CD8-positive, alpha-beta memory T cell (primary cell): Measurements from ENCODE around the gene KCTD12. TPM values are rescaled to one million over a fixed set of nuclear protein-coding genes. Genes with fewer than 3 reads are reported as not detected.

Experiments
- CTCF ChIA-PET: fragments of 350-600 bp; sonication (Branson Sonifier 250); formaldehyde crosslinking; loops from one replicate; lab custom pipeline; 2021; ENCODE audit warnings: antibody characterized with exemption; lab: Charles Lee
- POLR2A ChIA-PET: fragments of 350-600 bp; sonication (Branson Sonifier 250); formaldehyde crosslinking; loops from one replicate; lab custom pipeline; 2021; ENCODE audit warnings: antibody characterized with exemption; lab: Charles Lee
- DNase-seq, 5 donors: peaks; one replicate each; pipeline versions ENCODE4 v3.0.0 to v3.0.0-alpha.2; 2020 to 2022; ENCODE audit warnings: mixed read lengths in 1 of 5
- H3K27ac ChIP-seq: one replicate; pipeline ENCODE4 v1.7.0; 2013; ENCODE audit warnings: low read depth, mild to moderate bottlenecking, low read length, moderate library complexity
- H3K27me3 ChIP-seq: 2 replicates; pipeline ENCODE4 v1.7.0; 2013; ENCODE audit warnings: low read length, mild to moderate bottlenecking; ENCODE audit not compliant: insufficient read depth, poor library complexity, severe bottlenecking
- H3K36me3 ChIP-seq: 2 replicates; pipeline ENCODE4 v1.7.0; 2013; ENCODE audit warnings: mild to moderate bottlenecking, low read length, moderate library complexity; ENCODE audit not compliant: insufficient read depth
- H3K4me1 ChIP-seq: 2 replicates; pipeline ENCODE4 v1.7.0; 2013; ENCODE audit warnings: mild to moderate bottlenecking, low read length, moderate library complexity; ENCODE audit not compliant: insufficient read depth
- H3K4me3 ChIP-seq: 2 replicates; pipeline ENCODE4 v1.7.0; 2013; ENCODE audit warnings: mild to moderate bottlenecking, low read length
- H3K9me3 ChIP-seq: 2 replicates; pipeline ENCODE4 v1.7.0; 2013; ENCODE audit warnings: mild to moderate bottlenecking, low read length
- H3K27ac Mint-ChIP-seq, 8 donors: one replicate each; pipeline ENCODE4 v1.8.0; 2020 to 2021; ENCODE audit warnings: mixed read lengths in 8 of 8, mild to moderate bottlenecking in 6 of 8, inconsistent platforms in 3 of 8, moderate library complexity in 3 of 8
- H3K27me3 Mint-ChIP-seq, 2 donors: one replicate each; pipeline ENCODE4 v1.8.0; 2020 to 2021; ENCODE audit warnings: mixed read lengths in 2 of 2, mild to moderate bottlenecking in 1 of 2, moderate library complexity in 1 of 2
- H3K36me3 Mint-ChIP-seq, 3 donors: one replicate each; pipeline ENCODE4 v1.8.0; 2020 to 2021; ENCODE audit warnings: mixed read lengths in 3 of 3, inconsistent platforms in 1 of 3, mild to moderate bottlenecking in 1 of 3
- H3K4me1 Mint-ChIP-seq, 3 donors: one replicate each; pipeline ENCODE4 v1.8.0; 2020 to 2021; ENCODE audit warnings: mixed read lengths in 3 of 3, inconsistent platforms in 1 of 3, mild to moderate bottlenecking in 1 of 3
- H3K4me3 Mint-ChIP-seq, 7 donors: one replicate each; pipeline ENCODE4 v1.8.0; 2020 to 2021; ENCODE audit warnings: mixed read lengths in 7 of 7, mild to moderate bottlenecking in 6 of 7, moderate library complexity in 4 of 7, inconsistent platforms in 2 of 7
- H3K9me3 Mint-ChIP-seq, 5 donors: one replicate each; pipeline ENCODE4 v1.8.0; 2020 to 2022; ENCODE audit warnings: mixed read lengths in 5 of 5, mild to moderate bottlenecking in 3 of 5, moderate library complexity in 2 of 5, inconsistent platforms in 1 of 5
- polyA plus RNA-seq: library from polyadenylated mRNA; unstranded; fragments of 300-500 nt; fragmentation: Illumina TruSeq; gene quantifications from one replicate; pipeline ENCODE4 v1.2.3, GENCODE V29; 2021
- total RNA-seq, 2 experiments: library from RNA; stranded (reverse); gene quantifications; one replicate each; pipeline ENCODE4 v1.2.3, GENCODE V29; 2021

KCTD12 gene
- total and polyA plus RNA-seq, 3 experiments from 2014 or later: 0.07 to 5.8 (median 5.1) TPM

DNA sequence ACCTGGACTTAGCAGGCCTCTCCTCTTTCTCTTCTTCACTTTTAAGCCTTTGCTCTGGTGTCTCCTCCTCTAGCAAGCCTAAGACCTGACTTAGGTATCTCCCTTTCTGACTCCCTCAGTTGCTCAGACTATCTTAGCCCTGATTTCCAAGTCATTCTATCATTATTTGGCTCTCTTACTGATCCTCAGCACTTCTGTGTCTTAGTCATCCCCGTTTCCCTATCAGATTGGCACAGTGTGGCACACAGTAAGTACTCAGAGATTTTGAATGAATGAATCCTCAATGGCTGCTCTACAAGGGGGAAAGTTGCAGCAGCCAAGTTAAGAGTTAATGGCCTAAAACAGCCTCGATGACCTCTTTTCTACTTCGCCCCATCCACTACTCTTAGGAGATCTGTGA lies 8.2 kb downstream of the KCTD12 start:
- no peaks in the 10 kb centered on the region for H3K27me3 ChIP-seq
- peaks cover 14% of the 10 kb centered on the region for H3K4me1 ChIP-seq
- H3K4me3 ChIP-seq: no peak overlapping the region
- ChIA-PET POLR2A (no interaction called here), CTCF (no interaction called here)
- Mint-ChIP-seq H3K27me3 (peaks cover 4 to 30% of the 10 kb centered on the region in 2 donors), H3K27ac (no peak overlapping the region), H3K36me3 (no peaks in the 10 kb centered on the region), H3K4me3 (no peak overlapping the region), H3K4me1 (peaks cover 12 to 15% (median 12%) of the 10 kb centered on the region in 3 donors), H3K9me3 (peaks cover 0 to 3% (median 0%) of the 10 kb centered on the region in 5 donors)
- H3K36me3 ChIP-seq: no peaks in the 10 kb centered on the region
- no peak overlapping the region for H3K27ac ChIP-seq
- H3K9me3 ChIP-seq: no peaks in the 10 kb centered on the region
- DNase-seq: no peak

DNA sequence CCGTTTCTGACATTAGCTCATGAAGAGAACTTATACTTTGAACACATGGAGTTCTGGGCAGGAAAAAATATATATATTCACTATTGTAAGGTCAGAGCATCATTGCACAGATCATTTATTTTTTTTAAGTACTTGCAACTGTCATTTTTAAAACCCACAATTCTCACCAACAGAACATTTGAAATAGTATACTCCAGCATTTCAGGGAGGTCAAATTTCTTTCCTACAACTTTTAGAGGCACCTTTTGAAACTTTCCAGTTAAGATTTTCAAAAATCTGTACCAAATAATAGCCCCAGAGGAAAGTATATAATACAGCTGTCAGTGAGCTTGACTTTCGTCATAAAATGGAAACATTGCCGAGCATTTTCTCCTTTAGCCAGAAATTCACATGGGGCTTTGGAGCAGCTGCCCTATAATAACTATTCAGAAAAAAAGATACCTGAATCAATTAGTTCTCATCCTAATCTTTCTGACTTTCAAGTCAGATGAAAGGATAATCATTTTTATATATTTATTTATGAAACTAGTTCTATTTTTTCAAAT lies 10.9 kb downstream of the KCTD12 start:
- no peak overlapping the region for H3K27ac ChIP-seq
- DNase-seq: no peak
- Mint-ChIP-seq H3K27ac (no peak overlapping the region), H3K36me3 (no peaks in the 10 kb centered on the region), H3K27me3 (peaks cover 18 to 47% of the 10 kb centered on the region in 2 donors), H3K4me1 (peaks cover 12 to 15% (median 12%) of the 10 kb centered on the region in 3 donors), H3K9me3 (peaks cover 0 to 3% (median 0%) of the 10 kb centered on the region in 5 donors), H3K4me3 (no peak overlapping the region)
- H3K9me3 ChIP-seq: no peaks in the 10 kb centered on the region
- H3K36me3 ChIP-seq: no peaks in the 10 kb centered on the region
- H3K27me3 ChIP-seq: no peaks in the 10 kb centered on the region
- ChIA-PET POLR2A (interaction anchor here (1.0 kb wide), 1 partner anchor 127 kb away, joined by 3 read pairs; no protein-coding TSS in a partner anchor), CTCF (interaction anchor here (2.0 kb wide), 1 partner anchor 105 kb away, joined by 5 read pairs; no protein-coding TSS in a partner anchor)
- peaks cover 14% of the 10 kb centered on the region for H3K4me1 ChIP-seq
- no peak overlapping the region for H3K4me3 ChIP-seq

DNA sequence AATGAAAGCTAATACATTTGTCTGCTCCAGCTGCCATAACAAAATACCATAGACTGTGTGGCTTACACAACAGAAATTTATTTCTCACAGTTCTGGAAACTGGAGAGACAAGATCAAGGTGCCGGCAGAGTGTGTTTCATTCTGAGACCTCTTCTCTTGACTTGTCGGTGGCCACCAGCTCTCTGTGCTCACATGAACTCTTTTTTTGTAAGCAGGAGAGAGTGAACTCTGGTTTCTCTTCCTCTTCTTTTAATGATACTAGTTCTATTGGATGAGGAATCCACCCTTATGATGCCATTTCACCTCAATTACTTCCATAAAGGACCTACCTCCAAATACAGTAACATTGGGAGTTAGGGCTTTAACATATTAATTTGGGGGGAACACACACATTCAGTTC lies 11.7 kb downstream of the KCTD12 start:
- H3K4me1 ChIP-seq: peaks cover 6% of the 10 kb centered on the region
- H3K27ac ChIP-seq: no peak overlapping the region
- H3K36me3 ChIP-seq: no peaks in the 10 kb centered on the region
- CTCF ChIA-PET: interaction anchor here (1.6 to 2.0 kb wide), 2 partner anchors 10 to 106 kb away, joined by 4 to 5 read pairs; no protein-coding TSS in a partner anchor
- no peak for DNase-seq
- Mint-ChIP-seq H3K36me3 (no peaks in the 10 kb centered on the region), H3K4me3 (no peak overlapping the region), H3K4me1 (peaks cover 6 to 7% (median 6%) of the 10 kb centered on the region in 3 donors), H3K27ac (no peak overlapping the region), H3K27me3 (peaks cover 26 to 56% of the 10 kb centered on the region in 2 donors), H3K9me3 (peaks cover 0 to 3% (median 0%) of the 10 kb centered on the region in 5 donors)
- no peaks in the 10 kb centered on the region for H3K9me3 ChIP-seq
- POLR2A ChIA-PET: interaction anchor here (1.0 kb wide), 1 partner anchor 127 kb away, joined by 3 read pairs; no protein-coding TSS in a partner anchor
- no peaks in the 10 kb centered on the region for H3K27me3 ChIP-seq
- H3K4me3 ChIP-seq: no peak overlapping the region

DNA sequence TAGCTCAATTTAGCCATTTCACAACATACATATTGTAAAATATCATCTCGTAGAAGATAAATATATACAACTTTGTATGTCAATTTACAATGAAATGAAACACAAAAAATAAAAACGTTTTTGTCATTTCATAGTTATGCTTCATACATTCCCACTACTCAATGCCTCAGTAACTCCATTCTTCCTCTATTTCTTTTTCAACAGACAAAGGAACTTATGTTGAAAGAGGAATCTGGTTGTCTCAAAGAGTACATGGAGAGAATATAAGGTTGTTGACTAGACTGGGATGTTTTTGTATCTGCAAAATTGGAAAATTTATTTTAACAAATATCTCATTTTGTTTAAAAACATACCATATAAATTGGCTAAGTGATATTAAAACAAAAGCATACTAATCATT lies 12.8 kb downstream of the KCTD12 start:
- Histone ChIP-seq H3K4me1 (no peaks in the 10 kb centered on the region), H3K4me3 (no peak overlapping the region), H3K9me3 (no peaks in the 10 kb centered on the region), H3K36me3 (no peaks in the 10 kb centered on the region), H3K27ac (no peak overlapping the region), H3K27me3 (no peaks in the 10 kb centered on the region)
- CTCF ChIA-PET: interaction anchor here (1.6 to 2.0 kb wide), 2 partner anchors 12 to 107 kb away, joined by 4 to 5 read pairs; no protein-coding TSS in a partner anchor
- Mint-ChIP-seq H3K36me3 (no peaks in the 10 kb centered on the region), H3K9me3 (peaks cover 0 to 3% (median 0%) of the 10 kb centered on the region in 5 donors), H3K4me1 (no peaks in the 10 kb centered on the region), H3K4me3 (no peak overlapping the region), H3K27me3 (peaks cover 27 to 60% of the 10 kb centered on the region in 2 donors), H3K27ac (no peak overlapping the region)
- no peak for DNase-seq
- POLR2A ChIA-PET: no interaction called here

DNA sequence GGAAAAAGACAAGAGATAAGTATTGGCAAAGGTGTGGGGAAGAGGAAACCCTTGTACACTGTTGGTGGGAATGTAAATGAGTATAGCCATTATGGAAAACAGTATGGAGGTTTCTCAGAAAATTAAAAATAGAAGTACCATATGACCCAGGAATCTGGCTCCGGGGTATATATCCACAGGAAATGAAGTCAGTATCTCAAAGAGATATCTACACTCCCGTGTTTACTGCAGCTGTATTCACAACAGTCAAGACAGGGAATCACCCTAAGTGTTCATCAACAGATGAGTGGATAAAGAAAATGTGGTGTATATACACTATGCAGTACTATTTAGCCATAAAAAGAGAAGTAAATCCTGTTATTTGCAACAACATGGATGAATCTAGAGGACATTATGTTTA lies 13.5 kb downstream of the KCTD12 start:
- no peaks in the 10 kb centered on the region for H3K4me1 Mint-ChIP-seq
- Histone ChIP-seq H3K9me3 (no peaks in the 10 kb centered on the region), H3K27ac (no peak overlapping the region), H3K4me1 (no peaks in the 10 kb centered on the region), H3K4me3 (no peak overlapping the region), H3K27me3 (no peaks in the 10 kb centered on the region), H3K36me3 (no peaks in the 10 kb centered on the region)
- no peak overlapping the region for H3K4me3 Mint-ChIP-seq
- CTCF ChIA-PET: no interaction called here
- H3K9me3 Mint-ChIP-seq: peaks cover 0 to 1% (median 0%) of the 10 kb centered on the region in 5 donors
- H3K36me3 Mint-ChIP-seq: no peaks in the 10 kb centered on the region
- no peak overlapping the region for H3K27ac Mint-ChIP-seq
- POLR2A ChIA-PET: no interaction called here
- H3K27me3 Mint-ChIP-seq: peaks cover 28 to 66% of the 10 kb centered on the region in 2 donors
- no peak for DNase-seq

DNA sequence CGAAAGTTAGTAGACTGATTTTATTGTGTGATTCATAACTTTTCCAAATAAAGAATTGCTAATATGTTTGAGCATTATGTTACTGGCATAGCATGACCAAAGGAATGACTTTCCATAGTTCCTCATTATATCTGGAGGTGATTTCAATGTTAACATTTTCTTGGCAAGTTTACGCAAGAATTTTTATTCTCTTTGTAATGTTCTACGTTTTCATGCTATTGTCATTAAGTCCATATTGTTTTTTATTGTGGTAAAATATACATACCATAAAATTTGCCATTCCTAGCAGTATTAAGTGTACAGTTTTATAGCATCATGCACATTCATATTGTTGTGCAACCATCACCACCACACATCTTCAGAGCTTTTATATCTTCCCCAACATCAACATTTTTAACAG lies 14.8 kb downstream of the KCTD12 start:
- CTCF ChIA-PET: no interaction called here

DNA sequence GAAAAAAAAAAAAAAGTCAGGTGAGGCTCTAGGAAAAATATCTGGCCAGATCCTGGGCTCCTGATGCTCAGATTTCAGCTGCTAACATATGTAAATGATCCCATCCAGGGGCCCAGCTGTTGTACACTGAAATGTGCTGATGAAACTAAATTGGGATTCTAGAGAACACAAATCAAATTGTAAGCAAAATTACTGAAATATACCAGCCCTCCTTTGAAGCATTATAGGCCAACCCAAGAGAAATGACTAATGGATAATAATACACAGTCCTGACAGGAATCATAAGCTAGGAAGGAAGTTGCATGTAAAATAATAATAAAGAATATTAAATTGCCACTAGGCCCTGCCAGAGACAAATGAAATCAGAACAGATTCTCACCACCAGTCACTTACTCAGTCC lies 17.8 kb downstream of the KCTD12 start:
- no peak overlapping the region for H3K27ac Mint-ChIP-seq
- ChIA-PET CTCF (no interaction called here), POLR2A (no interaction called here)
- no peaks in the 10 kb centered on the region for H3K36me3 ChIP-seq
- H3K4me3 Mint-ChIP-seq: no peak overlapping the region
- H3K27me3 Mint-ChIP-seq: peaks cover 27 to 67% of the 10 kb centered on the region in 2 donors
- H3K4me3 ChIP-seq: no peak overlapping the region
- H3K9me3 ChIP-seq: no peaks in the 10 kb centered on the region
- no peak for DNase-seq
- H3K36me3 Mint-ChIP-seq: no peaks in the 10 kb centered on the region
- no peaks in the 10 kb centered on the region for H3K9me3 Mint-ChIP-seq
- H3K27me3 ChIP-seq: no peaks in the 10 kb centered on the region
- H3K4me1 Mint-ChIP-seq: no peaks in the 10 kb centered on the region
- H3K27ac ChIP-seq: no peak overlapping the region
- no peaks in the 10 kb centered on the region for H3K4me1 ChIP-seq

More for the DNA sequence above, 14.8 kb downstream of the KCTD12 start:
- Mint-ChIP-seq H3K36me3 (no peaks in the 10 kb centered on the region), H3K27me3 (peaks cover 28 to 75% of the 10 kb centered on the region in 2 donors), H3K4me3 (no peak overlapping the region), H3K9me3 (no peaks in the 10 kb centered on the region), H3K27ac (no peak overlapping the region), H3K4me1 (no peaks in the 10 kb centered on the region)
- H3K27ac ChIP-seq: no peak overlapping the region
- H3K4me1 ChIP-seq: no peaks in the 10 kb centered on the region
- POLR2A ChIA-PET: no interaction called here
- DNase-seq: no peak
- H3K4me3 ChIP-seq: no peak overlapping the region
- no peaks in the 10 kb centered on the region for H3K27me3 ChIP-seq
- no peaks in the 10 kb centered on the region for H3K9me3 ChIP-seq
- H3K36me3 ChIP-seq: no peaks in the 10 kb centered on the region

DNA sequence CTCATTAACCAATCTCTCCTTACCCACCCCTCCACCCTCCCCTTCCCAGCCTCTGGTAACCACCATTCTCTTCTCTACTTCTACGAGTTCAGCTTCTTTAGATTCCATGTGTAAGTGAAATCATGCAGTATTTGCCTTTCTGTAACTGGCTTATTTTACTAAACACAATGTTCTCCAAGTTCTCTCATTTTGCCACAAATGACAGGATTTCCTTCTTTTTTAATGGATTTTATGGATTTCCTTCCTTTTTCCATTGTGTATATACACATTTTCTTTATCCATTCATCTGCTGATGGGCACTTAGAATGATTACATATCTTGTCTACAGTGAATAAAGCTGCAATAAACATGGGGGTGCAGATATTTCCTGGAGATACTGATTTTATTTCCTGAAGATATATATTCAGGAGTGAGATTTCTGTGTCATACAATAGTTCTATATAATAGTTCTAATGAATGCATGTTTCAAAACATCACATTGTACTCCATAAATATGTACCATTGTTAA lies 20.2 kb downstream of the KCTD12 start:
- Mint-ChIP-seq H3K4me1 (no peaks in the 10 kb centered on the region), H3K36me3 (no peaks in the 10 kb centered on the region), H3K4me3 (no peak overlapping the region), H3K27ac (no peak overlapping the region), H3K27me3 (peaks cover 14 to 46% of the 10 kb centered on the region in 2 donors), H3K9me3 (no peaks in the 10 kb centered on the region)
- ChIA-PET CTCF (no interaction called here), POLR2A (no interaction called here)
- Histone ChIP-seq H3K27ac (no peak overlapping the region), H3K27me3 (no peaks in the 10 kb centered on the region), H3K36me3 (no peaks in the 10 kb centered on the region), H3K9me3 (no peaks in the 10 kb centered on the region), H3K4me1 (no peaks in the 10 kb centered on the region), H3K4me3 (no peak overlapping the region)
- DNase-seq: no peak
